Activated gamma-delta T cell (primary cell): ENCODE results near the gene KCTD17.

ENCODE experiments used
- DNase-seq: peaks from one replicate; lab custom pipeline; 2025; lab: John Stamatoyannopoulos, UW

Gene KCTD17

GRCh38 chr22:37079158-37079557, 27.6 kb downstream of the KCTD17 start:
- no peak for DNase-seq

GRCh38 chr22:37079668-37080171, 28.2 kb downstream of the KCTD17 start:
- DNase-seq = peak; percentile 45

DNA sequence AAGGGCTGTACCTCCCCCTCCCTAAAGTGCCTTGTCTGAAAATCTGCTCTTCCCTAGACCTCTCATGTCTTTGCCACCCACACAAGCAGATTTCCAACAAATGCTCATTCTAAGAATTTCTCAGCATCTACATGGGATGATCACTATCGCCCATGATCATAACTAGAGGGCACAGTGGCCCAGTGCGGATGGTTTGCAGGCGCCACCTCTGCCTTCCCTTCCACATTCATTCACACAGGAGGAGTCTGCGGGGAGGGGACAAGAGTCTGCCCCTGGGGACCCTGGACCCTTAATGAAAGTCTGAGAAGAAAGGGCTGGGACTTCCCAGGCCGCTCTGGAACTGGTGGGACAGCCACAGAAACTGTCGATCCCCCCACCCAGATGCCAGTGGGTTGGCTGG, 28.9 kb downstream of the KCTD17 start:
- DNase-seq = no peak

- no peak for DNase-seq
Observed at GRCh38 chr22:37080838-37081237, 29.3 kb downstream of the KCTD17 start.

DNA sequence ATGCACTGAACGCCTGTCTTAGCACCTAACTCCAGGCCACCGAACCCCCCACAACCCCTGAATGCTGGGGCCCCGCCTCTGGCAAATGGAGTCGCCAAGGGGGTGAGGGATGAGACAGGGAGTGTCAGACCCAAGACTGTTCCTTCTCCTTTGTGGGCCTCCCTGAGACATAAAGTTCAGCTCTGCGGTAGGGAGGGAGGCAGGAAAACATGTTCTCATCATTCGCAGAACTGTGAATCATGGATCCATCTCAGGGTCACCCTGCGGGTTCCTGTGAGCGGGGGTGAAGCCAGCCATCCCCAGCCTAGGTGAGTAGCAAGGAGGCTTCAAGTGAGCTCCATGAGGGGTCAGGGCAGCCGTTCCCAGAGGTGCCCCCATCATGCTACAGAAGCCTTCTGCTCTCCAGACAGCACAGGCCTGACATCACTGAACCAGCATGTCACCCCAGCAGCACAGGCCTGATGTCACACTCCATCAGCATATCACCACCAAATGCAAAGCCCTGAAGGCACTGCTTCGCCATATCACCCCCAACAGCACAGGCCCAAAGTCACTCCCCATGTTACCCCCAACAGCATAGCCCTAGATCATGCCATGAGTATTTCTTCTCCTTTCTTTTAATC, 30.8 kb downstream of the KCTD17 start:
- DNase-seq = no peak

DNA sequence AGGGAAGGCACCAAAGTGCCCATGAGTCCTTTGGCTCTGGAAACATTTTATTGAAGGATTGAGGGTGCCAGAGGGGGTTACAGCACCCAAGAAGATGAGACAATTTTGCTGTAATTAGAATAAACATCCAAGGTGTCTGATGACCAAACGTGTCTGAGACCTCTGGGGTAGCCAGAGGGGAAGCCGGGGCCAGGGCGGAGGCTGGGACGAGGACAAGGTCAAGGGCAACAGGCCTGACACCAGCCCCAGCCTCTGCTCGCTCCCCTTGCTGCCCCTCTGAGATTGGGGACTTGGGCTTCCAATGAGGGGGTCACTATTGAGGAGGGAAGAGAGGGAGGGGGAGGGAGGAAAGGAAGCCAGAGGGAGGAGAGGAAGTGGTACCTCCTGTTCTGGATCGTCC, 32.4 kb downstream of the KCTD17 start:
- DNase-seq = no peak

DNA sequence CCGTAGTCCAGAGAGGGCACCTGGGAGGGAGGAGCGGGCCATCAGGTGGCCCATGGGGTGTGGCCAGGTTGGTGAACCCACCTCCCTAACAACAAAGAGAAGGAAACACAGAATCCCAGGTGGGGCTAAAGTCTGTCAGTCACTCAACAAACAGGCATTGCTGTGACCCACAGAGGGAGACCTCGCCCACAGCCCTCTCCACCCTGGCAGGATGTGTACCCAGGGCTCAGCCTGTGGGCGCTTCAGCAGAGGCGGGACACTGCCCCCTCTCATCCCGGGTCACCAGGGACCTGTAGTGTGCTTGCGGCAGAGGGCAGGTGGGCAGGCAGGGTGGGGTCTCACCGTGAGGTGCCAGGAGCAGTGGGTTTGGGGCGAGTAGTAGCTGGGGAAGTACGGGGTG, 32.8 kb downstream of the KCTD17 start:
- DNase-seq = no peak

DNA sequence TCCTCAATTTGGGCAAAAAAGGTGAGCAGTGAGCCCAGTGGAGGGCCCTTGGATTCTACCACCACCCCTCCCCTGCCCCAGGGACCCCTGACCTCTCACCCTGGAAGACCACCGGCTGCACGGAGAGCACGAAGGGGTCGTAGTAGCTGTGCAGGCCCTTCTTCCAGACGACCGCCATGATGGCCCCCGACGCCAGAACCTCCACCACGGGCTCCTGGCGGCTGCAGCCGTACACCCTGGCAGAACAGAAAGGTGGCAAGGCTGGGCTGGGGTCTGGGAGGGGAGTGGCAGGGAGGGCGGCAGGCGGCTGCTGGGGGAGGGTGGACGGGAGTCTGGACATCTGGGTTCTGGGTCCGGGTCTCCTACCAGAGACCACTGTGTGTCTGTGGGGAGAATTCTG, 34.6 kb downstream of the KCTD17 start:
- DNase-seq = no peak

DNA sequence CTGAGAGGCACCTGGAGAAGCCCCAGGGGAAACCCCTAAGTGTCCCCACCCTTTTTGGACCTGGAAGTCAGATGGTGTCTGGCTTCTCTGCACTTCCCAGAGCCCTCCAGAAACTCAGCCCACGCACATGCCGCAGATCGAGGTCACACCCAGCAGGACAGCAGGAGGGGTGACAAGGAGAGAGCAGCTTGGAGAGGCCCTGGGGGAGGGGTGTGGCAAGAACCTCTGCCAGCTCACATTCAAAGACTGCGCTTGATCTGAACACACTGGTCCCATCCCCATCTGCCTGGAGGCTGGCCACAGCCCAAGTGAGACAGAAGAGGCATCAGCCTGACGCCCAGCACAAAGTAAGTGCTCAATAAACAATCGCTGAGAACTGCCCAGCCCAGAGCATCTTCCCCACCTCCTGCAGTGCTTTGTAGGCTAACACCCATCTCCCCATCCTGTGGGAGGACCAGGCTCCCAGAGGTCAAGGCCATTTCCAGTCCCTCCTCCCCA, 36.6 kb downstream of the KCTD17 start:
- no peak for DNase-seq

GRCh38 chr22:37088750-37089408, 37.3 kb downstream of the KCTD17 start:
- DNase-seq = no peak

GRCh38 chr22:37089434-37089833, 37.9 kb downstream of the KCTD17 start:
- no peak for DNase-seq

GRCh38 chr22:37090920-37091695, 39.6 kb downstream of the KCTD17 start:
- DNase-seq = no peak

GRCh38 chr22:37091994-37092393, 40.5 kb downstream of the KCTD17 start:
- no peak for DNase-seq

DNA sequence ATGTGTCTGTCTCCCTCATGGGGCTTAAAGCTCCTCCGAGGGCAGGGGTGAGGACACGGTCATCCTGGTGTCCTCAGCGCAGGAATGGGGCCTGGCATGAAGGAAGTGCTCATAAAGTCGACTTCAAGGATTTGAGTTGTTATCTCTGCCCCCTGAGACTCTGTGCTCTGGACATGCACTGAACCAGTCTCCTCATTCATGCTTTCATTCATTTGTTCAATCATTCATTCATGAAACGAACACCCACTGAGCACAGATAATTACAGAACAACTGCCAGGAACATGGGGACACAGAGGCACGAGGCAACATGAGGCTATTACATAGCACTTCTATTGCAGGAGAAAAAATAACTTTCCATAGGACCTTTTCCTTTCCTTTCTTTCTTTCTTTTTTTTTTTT, 41.5 kb downstream of the KCTD17 start:
- DNase-seq = no peak

GRCh38 chr22:37094239-37094638, 42.7 kb downstream of the KCTD17 start:
- no peak for DNase-seq

DNA sequence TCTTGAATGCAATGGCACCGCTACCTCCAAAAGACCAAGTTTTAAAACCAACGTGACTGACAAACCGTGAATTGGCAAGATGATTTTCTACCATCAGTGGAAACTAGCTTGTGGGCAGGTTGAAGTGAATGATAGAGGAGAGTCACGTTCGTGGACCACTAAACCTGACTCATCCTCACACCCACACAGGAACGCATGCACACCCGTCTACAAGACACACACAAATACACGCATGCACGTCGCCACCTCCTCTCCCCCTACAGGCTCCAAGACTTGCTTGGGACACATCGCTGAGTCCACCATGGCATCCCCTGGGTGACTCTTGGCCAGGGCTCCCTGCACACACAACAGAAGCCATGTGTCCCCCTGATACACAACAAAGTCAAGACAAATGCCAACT, 43.6 kb downstream of the KCTD17 start:
- DNase-seq = no peak

DNA sequence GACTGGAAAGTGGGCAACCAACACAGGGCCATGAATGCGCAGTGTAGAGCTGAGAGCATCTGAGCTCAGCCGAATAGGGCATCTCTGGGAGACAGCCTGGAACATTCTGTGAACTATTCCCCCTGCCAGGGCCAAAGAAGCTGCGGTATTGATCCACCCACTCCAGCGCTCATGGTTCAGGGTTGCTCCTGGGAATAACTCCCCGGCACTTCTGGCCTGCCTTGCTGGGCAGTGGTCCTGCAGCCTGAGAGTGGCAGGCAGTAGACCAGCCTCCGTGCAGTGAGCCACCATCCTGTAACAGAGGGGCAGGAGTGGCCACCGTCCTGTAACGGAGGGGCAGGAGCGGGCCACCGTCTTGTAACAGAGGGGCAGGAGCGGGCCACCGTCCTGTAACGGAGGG, 45.8 kb downstream of the KCTD17 start:
- no peak for DNase-seq

DNA sequence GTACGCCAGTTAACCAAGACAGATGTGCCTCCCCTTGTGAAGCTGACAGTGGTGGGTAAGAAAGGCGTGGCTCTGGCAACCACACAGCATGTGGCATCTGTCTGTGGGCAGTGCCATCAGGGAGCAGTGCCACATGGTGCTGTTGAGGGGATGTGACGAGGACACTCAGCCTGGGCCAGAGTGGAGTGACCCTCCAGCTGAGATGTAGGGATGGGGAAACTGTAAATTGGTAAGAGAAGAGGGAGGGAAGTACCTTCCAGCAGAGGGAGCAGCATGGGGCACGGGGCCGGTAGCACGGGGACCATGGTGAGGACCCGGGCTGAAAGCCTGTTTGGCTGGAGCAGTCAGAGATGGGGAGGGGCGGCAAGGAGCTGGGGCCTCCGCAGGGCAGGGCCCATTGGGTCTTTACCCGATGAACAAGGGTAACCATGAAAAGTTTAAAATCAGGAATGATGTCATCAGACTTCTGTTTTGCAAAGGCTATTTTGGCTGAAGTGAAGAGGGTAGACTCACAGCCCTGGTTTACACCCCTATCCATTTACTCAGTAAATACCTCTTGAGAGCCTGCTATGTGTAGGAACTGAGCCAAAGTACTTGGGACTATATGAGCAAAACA, 47.5 kb downstream of the KCTD17 start:
- no peak for DNase-seq

DNA sequence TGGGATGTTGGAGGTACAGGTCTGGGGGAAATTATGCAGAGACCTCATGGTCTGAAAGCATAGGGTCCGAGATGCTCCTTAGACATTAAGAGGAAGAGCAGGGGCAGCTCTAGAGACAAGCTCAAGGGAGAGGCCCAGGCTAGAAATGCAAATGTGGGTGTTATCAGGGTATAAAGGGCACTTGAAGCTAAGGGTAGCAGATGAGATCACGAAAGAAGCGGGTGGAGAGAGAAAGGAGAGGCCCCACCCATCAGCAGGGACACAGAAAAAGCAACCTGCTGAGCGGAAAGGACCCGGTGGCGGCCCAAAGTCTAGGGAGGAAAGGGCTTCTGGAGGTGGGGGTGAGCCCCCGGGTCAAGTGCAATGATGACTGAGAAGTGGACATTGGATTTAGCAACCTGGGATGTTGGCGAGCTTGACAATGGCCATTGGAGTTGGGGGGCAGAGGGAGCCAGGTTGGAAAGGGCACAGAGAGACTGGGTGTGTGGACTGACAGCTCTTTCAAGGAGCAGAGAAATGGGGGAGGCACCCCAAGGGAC, 49.1 kb downstream of the KCTD17 start:
- DNase-seq = no peak

GRCh38 chr22:37101311-37102066, 49.9 kb downstream of the KCTD17 start:
- no peak for DNase-seq

- DNase-seq = no peak
Observed at GRCh38 chr22:37103151-37103550, 51.6 kb downstream of the KCTD17 start.
